LNCAP (cell line): ENCODE measurements around the gene CLDN7.

Source experiments
- CTCF ChIP-seq: fragments of 450-650 bp; IDR thresholded peaks from 2 replicates; pipeline ENCODE4 v1.5.1; 2017; ENCODE audit warnings: mild to moderate bottlenecking

Gene CLDN7

GRCh38 chr17:7249214-7249613, 13.1 kb downstream of the CLDN7 start:
- TF ChIP-seq CTCF, result no peak

- TF ChIP-seq CTCF, result no peak
Observed at GRCh38 chr17:7248796-7249195, 13.5 kb downstream of the CLDN7 start.

GRCh38 chr17:7246779-7247178, 15.5 kb downstream of the CLDN7 start:
- no peak for TF ChIP-seq CTCF

- TF ChIP-seq CTCF, result no peak
Observed at GRCh38 chr17:7243453-7243729, 18.9 kb downstream of the CLDN7 start.

- TF ChIP-seq CTCF, result no peak
Observed at GRCh38 chr17:7242717-7243452, 19.4 kb downstream of the CLDN7 start.

- TF ChIP-seq CTCF, result no peak
Observed at GRCh38 chr17:7241783-7242716, 20.2 kb downstream of the CLDN7 start, which contains the start of gene GABARAP. GABARAP (minus strand) TSS chr17:7242449; CDS start chr17:7242330, 119 bp downstream.

GRCh38 chr17:7241090-7241733, 21.1 kb downstream of the CLDN7 start:
- TF ChIP-seq CTCF, result no peak
